NB4 (cell line): ENCODE data around the gene MIA2.

Experiments
- DNase-seq: peaks from one replicate; pipeline ENCODE4 v3.0.0; 2010; ENCODE audit warnings: low read depth
- H3K4me3 ChIP-seq: one replicate; pipeline ENCODE4 v1.5.1; 2011; ENCODE audit warnings: mild to moderate bottlenecking, low read depth, low read length, moderate library complexity
- CTCF ChIP-seq: IDR thresholded peaks from one replicate; pipeline ENCODE4 v1.5.1; 2012; ENCODE audit warnings: low read depth, low read length
- MAX ChIP-seq: IDR thresholded peaks from 2 replicates; pipeline ENCODE4 v1.6.1; 2011; ENCODE audit warnings: low read depth, low read length
- MYC ChIP-seq: IDR thresholded peaks from 2 replicates; pipeline ENCODE4 v1.6.1; 2011; ENCODE audit warnings: low read depth, low read length
- POLR2A ChIP-seq: IDR thresholded peaks from 2 replicates; pipeline ENCODE4 v1.6.1; 2011; ENCODE audit warnings: mild to moderate bottlenecking; ENCODE audit not compliant: insufficient read length; ENCODE audit errors: extremely low read depth

MIA2 gene

DNA sequence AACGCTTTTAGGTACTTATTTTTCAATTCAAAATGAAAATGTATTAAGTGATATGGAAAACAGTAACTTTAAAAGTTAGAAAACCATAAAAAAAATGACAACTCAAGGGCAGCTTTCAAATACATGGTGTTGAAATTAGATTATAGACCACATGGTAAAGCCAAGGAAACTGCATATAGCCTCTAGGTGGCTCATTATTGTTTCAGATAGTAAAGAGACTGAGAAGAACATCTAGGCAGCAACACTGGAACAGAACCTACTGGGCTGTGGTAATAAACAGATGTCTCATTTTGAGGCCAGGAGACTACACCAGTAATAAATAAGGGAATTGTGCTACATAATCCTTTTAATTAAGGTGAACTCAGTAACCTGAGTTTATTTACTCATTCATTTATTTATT is 185.6 kb downstream of the MIA2 start:
- no peak for TF ChIP-seq CTCF
- no peak for TF ChIP-seq MYC
- no peak for TF ChIP-seq MAX
- no peak for TF ChIP-seq POLR2A
- no peak overlapping the region for H3K4me3 ChIP-seq
- peak; percentile 13 for DNase-seq

GRCh38 chr14:39422243-39422642 is 188.5 kb downstream of the MIA2 start:
- DNase-seq = no peak

DNA sequence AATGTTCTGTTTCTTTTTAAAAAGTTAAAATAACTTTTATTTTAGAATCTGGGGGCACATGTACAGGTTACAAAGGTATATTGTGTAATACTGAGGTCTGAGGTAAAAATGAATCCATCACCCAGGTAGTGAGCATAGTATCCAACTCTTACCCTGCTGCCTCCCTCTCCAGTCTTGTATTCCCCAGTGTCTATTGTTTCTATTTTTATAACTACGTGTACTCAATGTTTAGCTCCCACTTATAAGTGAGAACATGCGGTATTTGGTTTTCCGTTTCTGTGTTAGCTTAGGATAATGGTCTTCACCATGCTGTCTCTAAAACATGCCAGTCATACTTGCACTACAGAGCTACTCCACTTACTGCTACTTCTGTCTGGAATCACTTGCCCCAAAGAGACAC is 190.1 kb downstream of the MIA2 start:
- TF ChIP-seq POLR2A (no peak), CTCF (no peak), MYC (no peak), MAX (no peak)
- no peak for DNase-seq
- H3K4me3 ChIP-seq = no peak overlapping the region

More at GRCh38 chr14:39422243-39422642, 188.5 kb downstream of the MIA2 start:
- TF ChIP-seq CTCF = no peak
- no peak overlapping the region for H3K4me3 ChIP-seq

- no peak overlapping the region for H3K4me3 ChIP-seq
- TF ChIP-seq MAX (no peak), POLR2A (no peak), MYC (no peak), CTCF (no peak)
- DNase-seq = no peak
Measured at GRCh38 chr14:39425947-39426346, 192.2 kb downstream of the MIA2 start.

DNA sequence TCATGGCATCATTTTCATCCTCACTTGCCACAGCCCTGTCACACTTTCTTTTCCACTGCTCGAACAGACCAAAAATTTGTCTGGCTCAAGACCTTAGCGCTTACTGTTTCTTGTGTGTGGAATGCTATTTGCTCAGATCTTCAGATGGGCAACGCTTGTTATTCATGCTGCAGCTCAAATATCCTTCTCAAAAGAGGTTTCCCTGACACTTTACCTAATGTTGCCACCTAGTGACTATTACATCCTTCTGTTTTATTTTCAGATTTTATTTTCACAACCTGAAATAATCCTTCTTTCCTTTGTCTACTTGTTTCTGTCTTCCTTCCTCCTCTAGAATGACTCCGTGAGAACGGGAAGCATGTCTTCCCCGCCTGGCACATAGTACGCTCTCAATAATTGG is 192.9 kb downstream of the MIA2 start:
- H3K4me3 ChIP-seq = no peak overlapping the region
- TF ChIP-seq MAX (no peak), POLR2A (no peak), MYC (no peak), CTCF (no peak)
- DNase-seq = peak; percentile 41

DNA sequence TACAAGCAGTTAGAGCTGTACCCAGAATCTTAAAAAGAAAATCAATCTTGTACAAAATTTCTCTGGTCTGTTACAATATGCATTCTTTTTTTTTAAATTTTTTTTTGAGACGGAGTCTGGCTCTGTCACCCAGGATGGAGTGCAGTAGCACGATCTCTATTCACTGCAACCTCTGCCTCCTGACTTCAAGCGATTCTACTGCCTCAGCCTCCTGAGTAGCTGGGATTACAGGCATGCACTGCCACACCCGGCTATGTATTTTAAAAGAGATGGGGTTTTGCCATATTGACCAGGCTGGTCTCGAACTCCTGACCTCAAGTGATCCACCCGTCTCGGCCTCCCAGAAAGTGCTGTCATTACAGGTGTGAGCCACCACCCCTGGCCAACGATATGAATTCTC is 194.4 kb downstream of the MIA2 start:
- DNase-seq = no peak
- no peak for TF ChIP-seq MYC
- TF ChIP-seq POLR2A = no peak
- TF ChIP-seq CTCF = no peak
- no peak for TF ChIP-seq MAX
- H3K4me3 ChIP-seq = no peak overlapping the region
